Adrenal gland (tissue), 5 donors: Measurements from ENCODE around the gene XDH.

Experiments
- CTCF ChIP-seq, 6 experiments: fragments of 450-650 bp in 4 of 6; fragments of 200-600 bp in 2 of 6; sonication (generic) in 1 of 6; IDR thresholded peaks; 1 replicate in 5 of 6; 2 replicates in 1 of 6; pipeline versions ENCODE4 v1.5.1 to v1.8.0; 2016 to 2021; ENCODE audit warnings: antibody characterized with exemption in 6 of 6, mild to moderate bottlenecking in 2 of 6, moderate library complexity in 1 of 6
- POLR2A ChIP-seq, 2 donors: fragments of 450-650 bp; IDR thresholded peaks; one replicate each; pipeline ENCODE4 v1.6.1; 2017; ENCODE audit warnings: antibody characterized with exemption in 2 of 2, mild to moderate bottlenecking in 2 of 2, moderate library complexity in 1 of 2
- donor health status: DM: no; HTN: no; CAD: no.

- no peak for TF ChIP-seq CTCF (IDR thresholded peaks at IDR 0.05)
- TF ChIP-seq POLR2A (IDR thresholded peaks at IDR 0.05): no peak
Observed at GRCh38 chr2:31318361-31319336, 95.9 kb downstream of the XDH start.
